Fibroblast of skin of left quadriceps (primary cell): Measurements from ENCODE around the gene IL2RA.
"Not testable (repeated sequence)": the region's sequence is repeated elsewhere in the genome, so short reads cannot be mapped to it uniquely, and the experiment has no call there.

ENCODE experiments used
- DNase-seq, 2 experiments: peaks; one replicate each; pipeline ENCODE4 v3.0.0-alpha.2; 2013; ENCODE audit warnings: low read depth in 2 of 2

Gene IL2RA

GRCh38 chr10:6013413-6014192 is 48.6 kb downstream of the IL2RA start:
- no peak for DNase-seq

GRCh38 chr10:6012121-6012905 is 49.9 kb downstream of the IL2RA start:
- no peak for DNase-seq

- DNase-seq = no peak
Measured at GRCh38 chr10:6011558-6011957, 50.6 kb downstream of the IL2RA start.

- no peak for DNase-seq
Measured at GRCh38 chr10:6010569-6010968, 51.6 kb downstream of the IL2RA start.

- DNase-seq = no peak
Measured at GRCh38 chr10:6009961-6010360, 52.2 kb downstream of the IL2RA start.

GRCh38 chr10:6009150-6009549 is 53.0 kb downstream of the IL2RA start:
- DNase-seq = peak in 1 of 2 experiments; percentile 5

GRCh38 chr10:6008497-6009142 is 53.5 kb downstream of the IL2RA start:
- no peak for DNase-seq

GRCh38 chr10:6006991-6007390 is 55.2 kb downstream of the IL2RA start:
- no peak for DNase-seq

- no peak for DNase-seq
Measured at GRCh38 chr10:6006546-6006945, 55.6 kb downstream of the IL2RA start.

- no peak for DNase-seq
Measured at GRCh38 chr10:6005856-6006395, 56.2 kb downstream of the IL2RA start.

- not testable (repeated sequence) for DNase-seq
Measured at GRCh38 chr10:6005161-6005804, 56.9 kb downstream of the IL2RA start.

GRCh38 chr10:6002809-6003510 is 59.2 kb downstream of the IL2RA start:
- no peak for DNase-seq

- no peak for DNase-seq
Measured at GRCh38 chr10:5999440-6000165, 62.6 kb downstream of the IL2RA start.

- no peak for DNase-seq
Measured at GRCh38 chr10:5996696-5997095, 65.5 kb downstream of the IL2RA start.

GRCh38 chr10:5992398-5992797 is 69.8 kb downstream of the IL2RA start:
- DNase-seq = no peak

GRCh38 chr10:5991708-5992107 is 70.5 kb downstream of the IL2RA start:
- no peak for DNase-seq

- no peak for DNase-seq
Measured at GRCh38 chr10:5989756-5990155, 72.4 kb downstream of the IL2RA start.

- DNase-seq = no peak
Measured at GRCh38 chr10:5988336-5988920, 73.7 kb downstream of the IL2RA start.

- DNase-seq = no peak
Measured at GRCh38 chr10:5987747-5988146, 74.4 kb downstream of the IL2RA start.

GRCh38 chr10:5985029-5985428 is 77.1 kb downstream of the IL2RA start:
- DNase-seq = no peak
